Upper lobe of left lung (tissue), 4 donors: ENCODE measurements around the gene HDAC7.
"Not testable (repeated sequence)": the region's sequence is repeated elsewhere in the genome, so short reads cannot be mapped to it uniquely, and the experiment has no call there.

ENCODE experiments used
- CTCF ChIP-seq, 6 experiments: fragments of 450-650 bp in 4 of 6; fragments of 200-600 bp in 2 of 6; sonication (generic) in 2 of 6; IDR thresholded peaks; one replicate each; pipeline ENCODE4 v1.5.1; 2016 to 2019; ENCODE audit warnings: antibody characterized with exemption in 6 of 6
- POLR2A ChIP-seq, 4 donors: fragments of 450-650 bp; IDR thresholded peaks; one replicate each; pipeline ENCODE4 v1.5.1; 2016 to 2017; ENCODE audit warnings: antibody characterized with exemption in 4 of 4, mild to moderate bottlenecking in 2 of 4
- POLR2AphosphoS5 ChIP-seq, 2 donors: sonication (generic); formaldehyde crosslinking; IDR thresholded peaks; one replicate each; pipeline ENCODE4 v1.5.1; 2017; ENCODE audit warnings: antibody characterized with exemption in 2 of 2

- TF ChIP-seq CTCF, POLR2A, POLR2AphosphoS5 (IDR thresholded peaks at IDR 0.05): not testable (repeated sequence)
These were observed 4.3 kb downstream of the HDAC7 start for GRCh38 chr12:47815447-47815846.
